ENCODE measurements around the gene RAD18.

GRCh38 chr3:8834974-8835373 is 128.3 kb downstream of the RAD18 start:
- TF ChIP-seq EZH2 (IDR thresholded peaks at IDR 0.05): no peak
- no peak for TF ChIP-seq POLR2AphosphoS5 (IDR thresholded peaks at IDR 0.05; ENCODE audit: borderline replicate concordance, low read depth, low read length)

Data from SK-N-MC (cell line).